BE2C (cell line): ENCODE measurements around the gene SMNDC1.

Experiments
- DNase-seq: peaks from one replicate; pipeline ENCODE4 v3.0.0-alpha.2; 2020
- H3K27me3 ChIP-seq: fragments of 250-450 bp; sonication (Bioruptor Pico); 2 replicates; pipeline ENCODE4 v1.5.1; 2020; ENCODE audit warnings: mild to moderate bottlenecking
- H3K36me3 ChIP-seq: fragments of 250-450 bp; sonication (Bioruptor Pico); 2 replicates; pipeline ENCODE4 v1.5.1; 2020; ENCODE audit warnings: mild to moderate bottlenecking
- H3K4me1 ChIP-seq: fragments of 250-450 bp; sonication (Bioruptor Pico); 2 replicates; pipeline ENCODE4 v1.5.1; 2020
- H3K4me3 ChIP-seq: 2 replicates; pipeline ENCODE4 v1.5.1; 2011; ENCODE audit warnings: low read depth, low read length
- H3K9me3 ChIP-seq: fragments of 250-450 bp; sonication (Bioruptor Pico); 2 replicates; pipeline ENCODE4 v1.5.1; 2020
- CTCF ChIP-seq: IDR thresholded peaks from 2 replicates; pipeline ENCODE4 v1.5.1; 2012; ENCODE audit warnings: mild to moderate bottlenecking, low read depth, low read length

Gene SMNDC1

GRCh38 chr10:110340816-110341215, 36.1 kb upstream of the SMNDC1 start:
- H3K4me3 ChIP-seq: no peak overlapping the region
- no peaks in the 10 kb centered on the region for H3K27me3 ChIP-seq
- no peaks in the 10 kb centered on the region for H3K4me1 ChIP-seq
- no peaks in the 10 kb centered on the region for H3K9me3 ChIP-seq
- H3K36me3 ChIP-seq: no peaks in the 10 kb centered on the region
- no peak for TF ChIP-seq CTCF
- no peak for DNase-seq

DNA sequence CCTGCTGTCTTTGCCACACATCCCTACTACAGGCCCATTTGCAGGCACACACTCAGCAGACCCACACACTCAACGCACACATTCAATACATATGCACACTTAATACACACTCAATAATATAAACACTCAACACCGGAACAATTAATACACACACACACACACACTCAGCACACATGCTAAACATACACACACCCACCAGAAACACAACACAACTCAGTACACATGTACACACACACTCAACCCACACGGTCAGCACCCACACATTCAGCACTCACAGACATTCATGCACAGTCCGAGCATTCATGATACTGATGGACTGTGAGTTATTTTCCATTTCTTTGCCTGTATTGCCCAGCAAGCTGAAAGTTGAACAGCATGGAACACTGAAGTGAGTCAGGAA, 35.4 kb upstream of the SMNDC1 start:
- no peak for DNase-seq
- Histone ChIP-seq H3K4me3 (no peak overlapping the region), H3K9me3 (no peaks in the 10 kb centered on the region), H3K4me1 (no peaks in the 10 kb centered on the region), H3K36me3 (no peaks in the 10 kb centered on the region), H3K27me3 (no peaks in the 10 kb centered on the region)
- no peak for TF ChIP-seq CTCF

DNA sequence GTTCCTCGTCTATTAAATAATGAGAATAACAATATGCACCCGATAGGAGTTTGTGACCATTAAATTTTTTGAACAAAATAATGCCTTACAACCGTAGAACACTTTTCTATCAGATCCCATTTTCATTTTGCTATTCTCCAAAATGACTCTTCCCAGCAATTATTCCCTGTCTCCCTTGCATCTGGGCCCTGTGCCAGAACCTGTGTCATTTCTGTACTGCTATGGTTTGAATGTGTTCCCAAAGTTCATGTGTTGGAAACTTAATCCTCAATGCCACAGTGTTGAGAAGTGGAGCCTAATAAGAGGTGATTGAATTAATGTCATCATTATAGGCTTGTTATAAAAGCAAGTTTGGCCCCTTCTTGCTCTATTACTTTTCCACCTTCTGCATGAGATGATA, 33.2 kb upstream of the SMNDC1 start:
- no peaks in the 10 kb centered on the region for H3K27me3 ChIP-seq
- TF ChIP-seq CTCF: no peak
- H3K9me3 ChIP-seq: no peaks in the 10 kb centered on the region
- DNase-seq: no peak
- H3K4me1 ChIP-seq: no peaks in the 10 kb centered on the region
- H3K4me3 ChIP-seq: no peak overlapping the region
- H3K36me3 ChIP-seq: no peaks in the 10 kb centered on the region

GRCh38 chr10:110337401-110337800, 32.7 kb upstream of the SMNDC1 start:
- Histone ChIP-seq H3K36me3 (no peaks in the 10 kb centered on the region), H3K4me3 (no peak overlapping the region), H3K27me3 (no peaks in the 10 kb centered on the region), H3K4me1 (no peaks in the 10 kb centered on the region), H3K9me3 (no peaks in the 10 kb centered on the region)
- no peak for DNase-seq
- TF ChIP-seq CTCF: no peak

GRCh38 chr10:110336111-110336721, 31.5 kb upstream of the SMNDC1 start:
- no peaks in the 10 kb centered on the region for H3K36me3 ChIP-seq
- H3K4me3 ChIP-seq: no peak overlapping the region
- no peaks in the 10 kb centered on the region for H3K27me3 ChIP-seq
- H3K4me1 ChIP-seq: no peaks in the 10 kb centered on the region
- DNase-seq: no peak
- no peak for TF ChIP-seq CTCF
- no peaks in the 10 kb centered on the region; the same call in 1 of the 2 replicates for H3K9me3 ChIP-seq

DNA sequence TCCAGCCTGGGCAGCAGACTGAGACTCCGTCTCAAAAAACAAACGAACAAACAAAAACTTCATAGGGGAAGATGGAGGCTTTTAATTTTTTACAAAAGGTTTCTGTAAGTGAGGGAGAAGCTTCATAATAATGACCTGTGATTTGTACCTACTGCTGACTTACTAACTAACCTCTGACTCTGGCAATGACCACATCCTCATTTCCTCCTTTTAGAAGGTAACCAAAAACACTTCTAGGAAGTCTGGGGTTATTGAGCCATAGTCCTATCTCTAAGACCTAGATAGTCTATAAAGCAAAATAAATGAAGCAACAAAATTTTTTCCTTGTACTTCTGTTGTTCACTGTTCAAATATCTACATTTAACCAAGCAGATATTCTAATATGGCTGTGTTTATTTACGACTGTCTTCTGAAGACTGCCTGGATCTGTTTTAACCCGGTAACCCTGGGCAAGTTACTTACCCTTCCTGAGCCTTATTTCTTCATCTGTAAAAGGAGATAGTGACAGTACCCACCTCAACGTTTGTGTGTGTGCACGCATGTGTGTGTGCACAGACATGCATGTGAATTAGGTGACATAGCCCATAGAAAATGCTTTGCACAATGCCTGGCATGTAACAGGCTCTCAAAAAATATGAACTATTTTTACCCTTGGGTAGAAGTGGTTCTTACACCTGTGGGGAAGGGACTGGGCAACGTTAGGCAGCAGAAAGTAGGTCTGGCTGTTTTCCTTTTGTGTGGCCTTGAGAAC, 30.8 kb upstream of the SMNDC1 start:
- TF ChIP-seq CTCF: no peak
- Histone ChIP-seq H3K27me3 (no peaks in the 10 kb centered on the region), H3K9me3 (no peaks in the 10 kb centered on the region; the same call in 1 of the 2 replicates), H3K4me1 (no peaks in the 10 kb centered on the region), H3K36me3 (no peaks in the 10 kb centered on the region), H3K4me3 (no peak overlapping the region)
- DNase-seq: no peak
